Stimulated activated CD8-positive, alpha-beta memory T cell treated with anti-CD3 and anti-CD28 coated beads, Interleukin-15, amount 100 ng/mL, for 1 hour (primary cell): Measurements from ENCODE around the gene GPR39.

Experiments used
- DNase-seq: peaks from one replicate; pipeline ENCODE4 v3.0.0-alpha.2; 2020; ENCODE audit warnings: low read depth

GPR39 gene

GRCh38 chr2:132567682-132568081 lies 151.1 kb downstream of the GPR39 start:
- no peak for DNase-seq

GRCh38 chr2:132568656-132569055 lies 152.1 kb downstream of the GPR39 start:
- DNase-seq: no peak

- no peak for DNase-seq
These were observed 156.9 kb downstream of the GPR39 start for GRCh38 chr2:132573444-132574007.

GRCh38 chr2:132577686-132578085 lies 161.1 kb downstream of the GPR39 start:
- no peak for DNase-seq

GRCh38 chr2:132581591-132581990 lies 165.0 kb downstream of the GPR39 start:
- DNase-seq: no peak

- no peak for DNase-seq
These were observed 165.6 kb downstream of the GPR39 start for GRCh38 chr2:132581991-132582738.

- DNase-seq: no peak
These were observed 167.2 kb downstream of the GPR39 start for GRCh38 chr2:132583666-132584360.

GRCh38 chr2:132584976-132585817 lies 168.6 kb downstream of the GPR39 start:
- no peak for DNase-seq

GRCh38 chr2:132586101-132586511 lies 169.5 kb downstream of the GPR39 start:
- no peak for DNase-seq

GRCh38 chr2:132586835-132587234 lies 170.2 kb downstream of the GPR39 start:
- DNase-seq: no peak

GRCh38 chr2:132588576-132588975 lies 172.0 kb downstream of the GPR39 start:
- DNase-seq: no peak

- no peak for DNase-seq
These were observed 172.7 kb downstream of the GPR39 start for GRCh38 chr2:132589111-132589830.

- no peak for DNase-seq
These were observed 173.4 kb downstream of the GPR39 start for GRCh38 chr2:132589966-132590365.

GRCh38 chr2:132593171-132593570 lies 176.6 kb downstream of the GPR39 start:
- DNase-seq: no peak

- no peak for DNase-seq
These were observed 178.6 kb downstream of the GPR39 start for GRCh38 chr2:132595186-132595585.

- DNase-seq: no peak
These were observed 179.1 kb downstream of the GPR39 start for GRCh38 chr2:132595693-132596092.

- DNase-seq: no peak
These were observed 180.6 kb downstream of the GPR39 start for GRCh38 chr2:132597166-132597565.

- no peak for DNase-seq
These were observed 181.2 kb downstream of the GPR39 start for GRCh38 chr2:132597831-132598230.

GRCh38 chr2:132598536-132598935 lies 181.9 kb downstream of the GPR39 start:
- DNase-seq: no peak

- DNase-seq: no peak
These were observed 183.0 kb downstream of the GPR39 start for GRCh38 chr2:132599556-132599955.

- no peak for DNase-seq
These were observed 188.0 kb downstream of the GPR39 start for GRCh38 chr2:132604561-132604960.
